A549 (cell line): ENCODE measurements around the gene CNTNAP2. TPM values are rescaled to one million over a fixed set of nuclear protein-coding genes. Genes with fewer than 3 reads are reported as not detected.

ENCODE experiments used
- ATAC-seq, 2 experiments: fragments of 200-7000 bp in 1 of 2; fragments of >200 bp in 1 of 2; cut with Nextera tagmentation in 1 of 2; cut with Tn5 transposase in 1 of 2; 3 replicates each; pipeline versions ENCODE4 v1.8.0 to v1.9.1; 2018 to 2020; ENCODE audit warnings: mild to moderate bottlenecking in 1 of 2, moderate library complexity in 1 of 2
- CTCF ChIA-PET: fragments of 300-600 bp; sonication (Branson Sonifier 250); formaldehyde crosslinking; extraction: SDS; loops from one replicate; lab custom pipeline; 2021; ENCODE audit warnings: antibody characterized with exemption, inconsistent platforms; lab: Yijun Ruan, JAX
- POLR2A ChIA-PET: fragments of 350-600 bp; formaldehyde crosslinking; extraction: SDS; loops from one replicate; lab custom pipeline; 2021; ENCODE audit warnings: antibody characterized with exemption, inconsistent platforms; lab: Yijun Ruan, JAX
- DNase-seq, 2 experiments: peaks; one replicate each; pipeline versions ENCODE4 v3.0.0 to v3.0.0-alpha.2; 2011 to 2016; ENCODE audit warnings: low read depth in 1 of 2, low spot score in 1 of 2
- FAIRE-seq: peaks from 2 replicates; lab custom pipeline; 2011; peaks lifted over from hg19 to GRCh38; lab: Jason Lieb, UNC
- H3K27ac ChIP-seq, 2 experiments: fragments of >200 bp; sonication (Bioruptor Twin); formaldehyde crosslinking; 3 replicates each; pipeline ENCODE4 v1.5.1; 2016 to 2017
- H3K4me1 ChIP-seq: fragments of >200 bp; sonication (Bioruptor Twin); formaldehyde crosslinking; 3 replicates; pipeline ENCODE4 v1.6.1; 2016
- H3K4me2 ChIP-seq: fragments of >200 bp; sonication (Bioruptor Twin); formaldehyde crosslinking; 3 replicates; pipeline ENCODE4 v1.6.1; 2016
- H3K4me3 ChIP-seq: fragments of >200 bp; sonication (Bioruptor Twin); formaldehyde crosslinking; 3 replicates; pipeline ENCODE4 v1.5.1; 2016
- H3K9me3 ChIP-seq: fragments of >200 bp; sonication (Bioruptor Twin); formaldehyde crosslinking; 3 replicates; pipeline ENCODE4 v1.6.1; 2016
- BHLHE40 ChIP-seq: IDR thresholded peaks from 2 replicates; pipeline ENCODE4 v1.6.1; 2012; ENCODE audit warnings: low read depth, low read length, inconsistent platforms
- CBX2 ChIP-seq: fragments of 200-600 bp; sonication (generic); IDR thresholded peaks from 2 replicates; pipeline ENCODE4 v1.6.1; 2016; ENCODE audit warnings: low read depth, mild to moderate bottlenecking, borderline replicate concordance
- CBX8 ChIP-seq: fragments of 200-600 bp; sonication (generic); IDR thresholded peaks from 2 replicates; pipeline ENCODE4 v1.6.1; 2016
- CEBPB ChIP-seq, 2 experiments: fragments of >200 bp in 1 of 2; sonication (Bioruptor Twin) in 1 of 2; formaldehyde crosslinking in 1 of 2; IDR thresholded peaks; 2 replicates each; pipeline ENCODE4 v1.6.1; 2012 to 2016
- CHD2 ChIP-seq: fragments of 150-350 bp; IDR thresholded peaks from 2 replicates; pipeline ENCODE4 v1.6.1; 2014; ENCODE audit warnings: low read length; ENCODE audit not compliant: partially characterized antibody
- CTCF ChIP-seq: fragments of >200 bp; sonication (Bioruptor Twin); formaldehyde crosslinking; IDR thresholded peaks from 3 replicates; pipeline ENCODE4 v1.5.1; 2016
- E2F6 ChIP-seq: IDR thresholded peaks from 2 replicates; pipeline ENCODE4 v1.6.1; 2012; ENCODE audit warnings: low read depth, borderline replicate concordance
- EHF ChIP-seq: fragments of 250-450 bp; sonication (Bioruptor Pico); IDR thresholded peaks from 2 replicates; pipeline ENCODE4 v1.5.0; 2020; ENCODE audit warnings: mild to moderate bottlenecking
- EHMT2 ChIP-seq: fragments of 200-600 bp; sonication (generic); IDR thresholded peaks from 2 replicates; pipeline ENCODE4 v1.6.1; 2016; ENCODE audit warnings: antibody characterized with exemption, low read depth, mild to moderate bottlenecking, moderate library complexity
- EP300 ChIP-seq, 2 experiments: fragments of >200 bp; sonication (Bioruptor Twin); formaldehyde crosslinking; IDR thresholded peaks; 2 replicates in 1 of 2; 3 replicates in 1 of 2; pipeline ENCODE4 v1.6.1; 2016 to 2017
- FOSB ChIP-seq: fragments of 250-450 bp; sonication (Bioruptor Pico); IDR thresholded peaks from 2 replicates; pipeline ENCODE4 v1.5.0; 2020; ENCODE audit warnings: mild to moderate bottlenecking, moderate library complexity
- FOSL2 ChIP-seq, 2 experiments: fragments of 450-650 bp in 1 of 2; fragments of >200 bp in 1 of 2; sonication (Bioruptor Twin) in 1 of 2; formaldehyde crosslinking; IDR thresholded peaks; 2 replicates each; pipeline versions ENCODE4 v1.5.0 to v1.6.1; 2016 to 2020; ENCODE audit warnings: mild to moderate bottlenecking in 1 of 2, moderate library complexity in 1 of 2
- FOXS1 ChIP-seq: fragments of 250-450 bp; sonication (Bioruptor Pico); IDR thresholded peaks from 2 replicates; pipeline ENCODE4 v1.5.0; 2020; ENCODE audit warnings: mild to moderate bottlenecking, moderate library complexity
- GATA3 ChIP-seq: IDR thresholded peaks from 2 replicates; pipeline ENCODE4 v1.6.1; 2012; ENCODE audit warnings: borderline replicate concordance
- HDAC2 ChIP-seq: fragments of 200-600 bp; sonication (generic); IDR thresholded peaks from 2 replicates; pipeline ENCODE4 v1.6.1; 2016
- HOXB5 ChIP-seq: fragments of 250-450 bp; sonication (Bioruptor Pico); IDR thresholded peaks from 2 replicates; pipeline ENCODE4 v1.5.0; 2020; ENCODE audit warnings: mild to moderate bottlenecking, moderate library complexity
- JUN ChIP-seq, 2 experiments: fragments of >200 bp; sonication (Bioruptor Twin); formaldehyde crosslinking; IDR thresholded peaks; 2 replicates in 1 of 2; 3 replicates in 1 of 2; pipeline ENCODE4 v1.6.1; 2016 to 2017
- JUNB ChIP-seq: fragments of >200 bp; sonication (Bioruptor Twin); formaldehyde crosslinking; IDR thresholded peaks from 2 replicates; pipeline ENCODE4 v1.6.1; 2016
- KDM5A ChIP-seq: fragments of 200-600 bp; sonication (generic); IDR thresholded peaks from 2 replicates; pipeline ENCODE4 v1.6.1; 2016; ENCODE audit warnings: antibody characterized with exemption, mild to moderate bottlenecking
- MAX ChIP-seq: IDR thresholded peaks from 2 replicates; pipeline ENCODE4 v1.6.1; 2012
- MAZ ChIP-seq: fragments of 150-350 bp; IDR thresholded peaks from 2 replicates; pipeline ENCODE4 v1.6.1; 2014; ENCODE audit warnings: antibody characterized with exemption, low read depth, low read length, borderline replicate concordance
- MYC ChIP-seq: IDR thresholded peaks from 2 replicates; pipeline ENCODE4 v1.6.1; 2012; ENCODE audit warnings: mild to moderate bottlenecking, inconsistent platforms, low read length, improper control_type of control experiment, borderline replicate concordance
- NR3C1 ChIP-seq: fragments of >200 bp; sonication (Bioruptor Twin); formaldehyde crosslinking; IDR thresholded peaks from 3 replicates; pipeline ENCODE4 v1.6.1; 2017
- PBX3 ChIP-seq: IDR thresholded peaks from 2 replicates; pipeline ENCODE4 v1.6.1; 2012
- POLR2A ChIP-seq: IDR thresholded peaks from 2 replicates; pipeline ENCODE4 v1.6.1; 2012; ENCODE audit warnings: mild to moderate bottlenecking, low read length
- POLR2AphosphoS2 ChIP-seq: conservative IDR thresholded peaks from 2 replicates; pipeline ENCODE4 v1.6.1; 2012; ENCODE audit warnings: low read length, improper control_type of control experiment, inconsistent platforms
- RAD21 ChIP-seq, 2 experiments: fragments of >200 bp in 1 of 2; sonication (Bioruptor Twin) in 1 of 2; formaldehyde crosslinking in 1 of 2; IDR thresholded peaks in 1 of 2; conservative IDR thresholded peaks in 1 of 2; 2 replicates in 1 of 2; 3 replicates in 1 of 2; pipeline ENCODE4 v1.6.1; 2012 to 2018; ENCODE audit warnings: inconsistent platforms in 1 of 2
- RARB ChIP-seq: fragments of 250-450 bp; sonication (Bioruptor Pico); IDR thresholded peaks from 2 replicates; pipeline ENCODE4 v1.8.0; 2021; ENCODE audit warnings: mild to moderate bottlenecking, moderate library complexity
- RCOR1 ChIP-seq: fragments of 150-350 bp; IDR thresholded peaks from 2 replicates; pipeline ENCODE4 v1.6.1; 2014; ENCODE audit warnings: antibody characterized with exemption, low read length, low read depth
- TFCP2L1 ChIP-seq: fragments of 250-450 bp; sonication (Bioruptor Pico); IDR thresholded peaks from 2 replicates; pipeline ENCODE4 v1.5.0; 2021; ENCODE audit warnings: mild to moderate bottlenecking
- USF2 ChIP-seq: fragments of 450-650 bp; IDR thresholded peaks from 2 replicates; pipeline ENCODE4 v1.6.1; 2014; ENCODE audit warnings: antibody characterized with exemption
- ZC3H11A ChIP-seq: fragments of 450-650 bp; IDR thresholded peaks from 2 replicates; pipeline ENCODE4 v1.6.1; 2014; ENCODE audit warnings: antibody characterized with exemption, mild to moderate bottlenecking
- ZNF302 ChIP-seq: fragments of 250-450 bp; sonication (Bioruptor Pico); IDR thresholded peaks from 2 replicates; pipeline ENCODE4 v1.9.0; 2021; ENCODE audit warnings: inconsistent platforms, mild to moderate bottlenecking, moderate library complexity
- WGBS: methylation state at CpG from one replicate; pipeline ENCODE4 v1.1.6; 2017; ENCODE audit errors: missing lambda C conversion rate; 5-methylcytosine and 5-hydroxymethylcytosine counted together
- polyA plus RNA-seq, 4 experiments: library from polyadenylated mRNA; depleted of rRNA in 3 of 4; stranded (reverse); fragments of >200 nt; fragmentation: RNase III in 1 of 4; extraction: RNeasy Plus Mini Kit Qiagen cat#74134 plus additional on column Dnase treatment in 1 of 4; gene quantifications; 2 replicates in 3 of 4; 3 replicates in 1 of 4; pipeline ENCODE4 v1.2.3, GENCODE V29; 2011 to 2017

CNTNAP2 gene
- polyA plus RNA-seq, 2 of the 4 experiments (the other 2 are of a cell fraction), result 0.05 to 0.13 TPM

GRCh38 chr7:146499970-146500369 lies 383.4 kb downstream of the CNTNAP2 start:
- no peak for DNase-seq
- no peaks in the 10 kb centered on the region for H3K4me1 ChIP-seq
- no peaks in the 10 kb centered on the region for H3K9me3 ChIP-seq
- CTCF ChIA-PET, result no interaction called here
- no peak for TF ChIP-seq POLR2A
- TF ChIP-seq USF2, result no peak
- no peak for TF ChIP-seq CBX8
- TF ChIP-seq BHLHE40, result no peak
- TF ChIP-seq ZNF302 (CRISPR knock-in tag), result no peak
- no peak for TF ChIP-seq RARB
- no peak for TF ChIP-seq MAZ
- no peak for TF ChIP-seq KDM5A
- no peak for TF ChIP-seq MYC
- TF ChIP-seq CEBPB (IDR thresholded peaks at IDR 0.05), result no peak
- no peak for TF ChIP-seq EP300 (IDR thresholded peaks at IDR 0.05)
- TF ChIP-seq RCOR1, result no peak
- TF ChIP-seq GATA3, result no peak
- TF ChIP-seq PBX3, result no peak
- TF ChIP-seq FOSL2 (IDR thresholded peaks at IDR 0.05), result no peak
- no peak for TF ChIP-seq FOSL2 (CRISPR knock-in tag; IDR thresholded peaks at IDR 0.05)
- no peak for TF ChIP-seq HOXB5 (CRISPR knock-in tag)
- no peak for TF ChIP-seq EHMT2
- TF ChIP-seq CHD2, result no peak
- TF ChIP-seq E2F6, result no peak
- TF ChIP-seq, all 56 proteins: peak for 0
- Histone ChIP-seq H3K27ac (no peak overlapping the region), H3K4me2 (no peak overlapping the region), H3K4me3 (no peak overlapping the region)
- ATAC-seq, result no peak
- 0% methylated on average over 2 of the region's 2 CpGs for WGBS
- POLR2A ChIA-PET, result no interaction called here
- FAIRE-seq, result no peak

GRCh38 chr7:146503844-146504243 lies 387.2 kb downstream of the CNTNAP2 start:
- CTCF ChIA-PET, result no interaction called here
- H3K4me2 ChIP-seq, result no peak overlapping the region
- no peak for FAIRE-seq
- TF ChIP-seq RAD21 (conservative IDR thresholded peaks at IDR 0.05 in 1 of 2, IDR thresholded peaks at IDR 0.05 in 1 of 2), result no peak
- TF ChIP-seq MYC, result no peak
- TF ChIP-seq CTCF, result no peak
- TF ChIP-seq HDAC2, result no peak
- no peak for TF ChIP-seq POLR2A
- TF ChIP-seq CBX2, result no peak
- TF ChIP-seq PBX3, result no peak
- TF ChIP-seq POLR2AphosphoS2, result no peak
- TF ChIP-seq MAX, result no peak
- TF ChIP-seq ZC3H11A, result no peak
- TF ChIP-seq FOXS1 (CRISPR knock-in tag), result no peak
- TF ChIP-seq FOSL2 (IDR thresholded peaks at IDR 0.05), result no peak
- no peak for TF ChIP-seq FOSL2 (CRISPR knock-in tag; IDR thresholded peaks at IDR 0.05)
- no peak for TF ChIP-seq NR3C1
- no peak for TF ChIP-seq JUNB
- no peak for TF ChIP-seq TFCP2L1 (CRISPR knock-in tag)
- TF ChIP-seq JUN (IDR thresholded peaks at IDR 0.05), result no peak
- TF ChIP-seq EHF (CRISPR knock-in tag), result no peak
- TF ChIP-seq RCOR1, result no peak
- TF ChIP-seq FOSB (CRISPR knock-in tag), result no peak
- H3K4me3 ChIP-seq, result no peak overlapping the region
- no peak for DNase-seq
- H3K27ac ChIP-seq, result no peak overlapping the region
- 57% methylated on average over 5 of the region's 5 CpGs for WGBS
- no peak for ATAC-seq
- no peaks in the 10 kb centered on the region for H3K4me1 ChIP-seq
- peaks cover 5% of the 10 kb centered on the region; the same call in 1 of the 3 replicates for H3K9me3 ChIP-seq
- POLR2A ChIA-PET, result no interaction called here
